ENCODE measurements around the gene PTPDC1. TPM values are rescaled to one million over a fixed set of nuclear protein-coding genes. Genes with fewer than 3 reads are reported as not detected.

Gene PTPDC1
- total and polyA plus RNA-seq, 9 of the 15 experiments (the other 6 are each of a cell fraction or from before 2014, with no cell fraction given), result 1.1 to 8.1 (median 5.7) TPM

DNA sequence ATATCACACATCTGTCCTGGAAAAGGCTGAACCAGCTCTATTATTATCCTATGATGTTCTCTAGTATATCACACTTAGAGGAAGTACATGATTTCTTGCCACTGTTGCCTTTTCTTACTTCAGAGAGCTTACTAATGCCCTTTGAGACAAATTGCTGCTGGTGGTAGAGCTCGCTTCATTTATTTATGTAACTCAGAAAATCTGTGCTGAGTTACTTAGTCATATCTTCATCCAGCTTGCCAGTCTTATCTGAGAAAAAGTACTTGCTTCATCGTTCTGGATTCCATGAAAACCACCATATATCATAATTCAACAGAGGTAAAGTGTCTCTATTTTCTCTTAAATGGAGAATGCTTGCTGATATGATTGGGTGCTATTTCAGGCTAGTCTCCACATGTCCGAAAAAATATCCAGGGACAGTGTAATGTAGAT is 26.6 kb downstream of the PTPDC1 start (continued):
- TF ChIP-seq, protein P1, sequence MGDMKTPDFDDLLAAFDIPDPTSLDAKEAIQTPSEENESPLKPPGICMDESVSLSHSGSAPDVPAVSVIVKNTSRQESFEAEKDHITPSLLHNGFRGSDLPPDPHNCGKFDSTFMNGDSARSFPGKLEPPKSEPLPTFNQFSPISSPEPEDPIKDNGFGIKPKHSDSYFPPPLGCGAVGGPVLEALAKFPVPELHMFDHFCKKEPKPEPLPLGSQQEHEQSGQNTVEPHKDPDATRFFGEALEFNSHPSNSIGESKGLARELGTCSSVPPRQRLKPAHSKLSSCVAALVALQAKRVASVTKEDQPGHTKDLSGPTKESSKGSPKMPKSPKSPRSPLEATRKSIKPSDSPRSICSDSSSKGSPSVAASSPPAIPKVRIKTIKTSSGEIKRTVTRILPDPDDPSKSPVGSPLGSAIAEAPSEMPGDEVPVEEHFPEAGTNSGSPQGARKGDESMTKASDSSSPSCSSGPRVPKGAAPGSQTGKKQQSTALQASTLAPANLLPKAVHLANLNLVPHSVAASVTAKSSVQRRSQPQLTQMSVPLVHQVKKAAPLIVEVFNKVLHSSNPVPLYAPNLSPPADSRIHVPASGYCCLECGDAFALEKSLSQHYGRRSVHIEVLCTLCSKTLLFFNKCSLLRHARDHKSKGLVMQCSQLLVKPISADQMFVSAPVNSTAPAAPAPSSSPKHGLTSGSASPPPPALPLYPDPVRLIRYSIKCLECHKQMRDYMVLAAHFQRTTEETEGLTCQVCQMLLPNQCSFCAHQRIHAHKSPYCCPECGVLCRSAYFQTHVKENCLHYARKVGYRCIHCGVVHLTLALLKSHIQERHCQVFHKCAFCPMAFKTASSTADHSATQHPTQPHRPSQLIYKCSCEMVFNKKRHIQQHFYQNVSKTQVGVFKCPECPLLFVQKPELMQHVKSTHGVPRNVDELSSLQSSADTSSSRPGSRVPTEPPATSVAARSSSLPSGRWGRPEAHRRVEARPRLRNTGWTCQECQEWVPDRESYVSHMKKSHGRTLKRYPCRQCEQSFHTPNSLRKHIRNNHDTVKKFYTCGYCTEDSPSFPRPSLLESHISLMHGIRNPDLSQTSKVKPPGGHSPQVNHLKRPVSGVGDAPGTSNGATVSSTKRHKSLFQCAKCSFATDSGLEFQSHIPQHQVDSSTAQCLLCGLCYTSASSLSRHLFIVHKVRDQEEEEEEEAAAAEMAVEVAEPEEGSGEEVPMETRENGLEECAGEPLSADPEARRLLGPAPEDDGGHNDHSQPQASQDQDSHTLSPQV (IDR thresholded peaks at IDR 0.05), result peak; percentile 60; the same call in 1 of the 2 replicates
- TF ChIP-seq ELF1 (tag; IDR thresholded peaks at IDR 0.05) (no peak), FOSL1 (tag; conservative IDR thresholded peaks at IDR 0.05) (peak; percentile 55; the same call in 1 of the 2 replicates), CBFA2T3 (IDR thresholded peaks at IDR 0.05) (peak; percentile 97), TRIM24 (IDR thresholded peaks at IDR 0.05) (peak; percentile 80 to 89; a peak in 3 of 4 replicates), U2AF1 (optimal IDR thresholded peaks at IDR 0.05; ENCODE audit: low read depth, low read length) (no peak), MYC (IDR thresholded peaks at IDR 0.05; ENCODE audit: low read depth, low read length) (peak; percentile 32; the same call in 1 of the 2 replicates), MYC (CRISPR knock-in tag; IDR thresholded peaks at IDR 0.05; ENCODE audit: borderline replicate concordance, low read depth) (no peak), NR2F6 (CRISPR knock-in tag; IDR thresholded peaks at IDR 0.05) (no peak), ZNF717 (CRISPR knock-in tag; IDR thresholded peaks at IDR 0.05) (no peak), ZNF436 (CRISPR knock-in tag; IDR thresholded peaks at IDR 0.05) (no peak), NR3C1 (CRISPR knock-in tag; IDR thresholded peaks at IDR 0.05) (no peak), TCF3 (CRISPR knock-in tag; IDR thresholded peaks at IDR 0.05) (peak; percentile 93), ZNF780A (CRISPR knock-in tag; IDR thresholded peaks at IDR 0.05) (no peak)
- TF ChIP-seq, protein P2, sequence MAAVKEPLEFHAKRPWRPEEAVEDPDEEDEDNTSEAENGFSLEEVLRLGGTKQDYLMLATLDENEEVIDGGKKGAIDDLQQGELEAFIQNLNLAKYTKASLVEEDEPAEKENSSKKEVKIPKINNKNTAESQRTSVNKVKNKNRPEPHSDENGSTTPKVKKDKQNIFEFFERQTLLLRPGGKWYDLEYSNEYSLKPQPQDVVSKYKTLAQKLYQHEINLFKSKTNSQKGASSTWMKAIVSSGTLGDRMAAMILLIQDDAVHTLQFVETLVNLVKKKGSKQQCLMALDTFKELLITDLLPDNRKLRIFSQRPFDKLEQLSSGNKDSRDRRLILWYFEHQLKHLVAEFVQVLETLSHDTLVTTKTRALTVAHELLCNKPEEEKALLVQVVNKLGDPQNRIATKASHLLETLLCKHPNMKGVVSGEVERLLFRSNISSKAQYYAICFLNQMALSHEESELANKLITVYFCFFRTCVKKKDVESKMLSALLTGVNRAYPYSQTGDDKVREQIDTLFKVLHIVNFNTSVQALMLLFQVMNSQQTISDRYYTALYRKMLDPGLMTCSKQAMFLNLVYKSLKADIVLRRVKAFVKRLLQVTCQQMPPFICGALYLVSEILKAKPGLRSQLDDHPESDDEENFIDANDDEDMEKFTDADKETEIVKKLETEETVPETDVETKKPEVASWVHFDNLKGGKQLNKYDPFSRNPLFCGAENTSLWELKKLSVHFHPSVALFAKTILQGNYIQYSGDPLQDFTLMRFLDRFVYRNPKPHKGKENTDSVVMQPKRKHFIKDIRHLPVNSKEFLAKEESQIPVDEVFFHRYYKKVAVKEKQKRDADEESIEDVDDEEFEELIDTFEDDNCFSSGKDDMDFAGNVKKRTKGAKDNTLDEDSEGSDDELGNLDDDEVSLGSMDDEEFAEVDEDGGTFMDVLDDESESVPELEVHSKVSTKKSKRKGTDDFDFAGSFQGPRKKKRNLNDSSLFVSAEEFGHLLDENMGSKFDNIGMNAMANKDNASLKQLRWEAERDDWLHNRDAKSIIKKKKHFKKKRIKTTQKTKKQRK (IDR thresholded peaks at IDR 0.05; ENCODE audit: borderline replicate concordance, low read depth, low read length), result no peak
- TF ChIP-seq, protein P3, sequence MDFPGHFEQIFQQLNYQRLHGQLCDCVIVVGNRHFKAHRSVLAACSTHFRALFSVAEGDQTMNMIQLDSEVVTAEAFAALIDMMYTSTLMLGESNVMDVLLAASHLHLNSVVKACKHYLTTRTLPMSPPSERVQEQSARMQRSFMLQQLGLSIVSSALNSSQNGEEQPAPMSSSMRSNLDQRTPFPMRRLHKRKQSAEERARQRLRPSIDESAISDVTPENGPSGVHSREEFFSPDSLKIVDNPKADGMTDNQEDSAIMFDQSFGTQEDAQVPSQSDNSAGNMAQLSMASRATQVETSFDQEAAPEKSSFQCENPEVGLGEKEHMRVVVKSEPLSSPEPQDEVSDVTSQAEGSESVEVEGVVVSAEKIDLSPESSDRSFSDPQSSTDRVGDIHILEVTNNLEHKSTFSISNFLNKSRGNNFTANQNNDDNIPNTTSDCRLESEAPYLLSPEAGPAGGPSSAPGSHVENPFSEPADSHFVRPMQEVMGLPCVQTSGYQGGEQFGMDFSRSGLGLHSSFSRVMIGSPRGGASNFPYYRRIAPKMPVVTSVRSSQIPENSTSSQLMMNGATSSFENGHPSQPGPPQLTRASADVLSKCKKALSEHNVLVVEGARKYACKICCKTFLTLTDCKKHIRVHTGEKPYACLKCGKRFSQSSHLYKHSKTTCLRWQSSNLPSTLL (IDR thresholded peaks at IDR 0.05), result no peak

Data from K562 (cell line).